HG02970 (cell line): ENCODE data around the gene COL6A2.

Source experiments
- ATAC-seq: cut with Tn5 transposase; IDR thresholded peaks from one replicate; pipeline ENCODE4 v1.9.1; 2021; ENCODE audit warnings: mild to moderate bottlenecking, moderate library complexity, moderate number of reproducible peaks; ENCODE audit not compliant: unreplicated experiment, low FRiP score

The COL6A2 gene

GRCh38 chr21:46122758-46123683, 25.1 kb downstream of the COL6A2 start:
- ATAC-seq, result no peak

- ATAC-seq, result no peak
Measured at GRCh38 chr21:46124083-46124925, 26.4 kb downstream of the COL6A2 start.

- no peak for ATAC-seq
Measured at GRCh38 chr21:46124926-46125845, 27.3 kb downstream of the COL6A2 start.

GRCh38 chr21:46125846-46126301, 28.0 kb downstream of the COL6A2 start:
- ATAC-seq, result no peak

GRCh38 chr21:46126309-46127238, 28.7 kb downstream of the COL6A2 start:
- ATAC-seq, result no peak

- no peak for ATAC-seq
Measured at GRCh38 chr21:46127239-46128105, 29.6 kb downstream of the COL6A2 start.

- no peak for ATAC-seq
Measured at GRCh38 chr21:46128106-46128932, 30.4 kb downstream of the COL6A2 start.

- ATAC-seq, result no peak
Measured at GRCh38 chr21:46128933-46129571, 31.1 kb downstream of the COL6A2 start.

- ATAC-seq, result no peak
Measured at GRCh38 chr21:46129846-46130651, 32.1 kb downstream of the COL6A2 start.

- no peak for ATAC-seq
Measured at GRCh38 chr21:46130831-46131587, 33.1 kb downstream of the COL6A2 start.

GRCh38 chr21:46131588-46131837, 33.6 kb downstream of the COL6A2 start:
- no peak for ATAC-seq

GRCh38 chr21:46131838-46132651, 34.1 kb downstream of the COL6A2 start:
- ATAC-seq, result no peak

GRCh38 chr21:46135782-46136395, 38.0 kb downstream of the COL6A2 start:
- ATAC-seq, result no peak

- ATAC-seq, result no peak
Measured at GRCh38 chr21:46136739-46137349, 38.9 kb downstream of the COL6A2 start.
